Osteoblast (primary cell): Measurements from ENCODE around the gene IFITM5. TPM values are rescaled to one million over a fixed set of nuclear protein-coding genes. Genes with fewer than 3 reads are reported as not detected.
"Not testable (repeated sequence)": the region's sequence is repeated elsewhere in the genome, so short reads cannot be mapped to it uniquely, and the experiment has no call there.

Source experiments
- DNase-seq: peaks from one replicate; pipeline ENCODE4 v3.0.0; 2011; ENCODE audit warnings: low spot score, mixed read lengths; ENCODE audit not compliant: insufficient read length; ENCODE audit errors: missing footprints
- H2AFZ ChIP-seq: 2 replicates; pipeline ENCODE4 v1.6.0; 2011; ENCODE audit warnings: mild to moderate bottlenecking, low read length
- H3K27ac ChIP-seq: 2 replicates; pipeline ENCODE4 v1.5.1; 2011; ENCODE audit warnings: mild to moderate bottlenecking, low read depth, low read length, moderate library complexity
- H3K27me3 ChIP-seq: 2 replicates; pipeline ENCODE4 v1.6.0; 2012; ENCODE audit warnings: mild to moderate bottlenecking, control low read depth, inconsistent platforms, low read length, moderate library complexity; ENCODE audit not compliant: insufficient read depth
- H3K36me3 ChIP-seq: 2 replicates; pipeline ENCODE4 v1.5.1; 2011; ENCODE audit warnings: mild to moderate bottlenecking, low read length, control low read depth, moderate library complexity; ENCODE audit not compliant: insufficient read depth
- H3K4me1 ChIP-seq: 2 replicates; pipeline ENCODE4 v1.5.1; 2011; ENCODE audit warnings: mild to moderate bottlenecking, low read length, control low read depth, moderate library complexity; ENCODE audit not compliant: insufficient read depth
- H3K4me2 ChIP-seq: 2 replicates; pipeline ENCODE4 v1.6.0; 2011; ENCODE audit warnings: mild to moderate bottlenecking, low read length; ENCODE audit not compliant: insufficient read depth
- H3K4me3 ChIP-seq: fragments of 200-600 bp; sonication (generic); 3 replicates; pipeline ENCODE4 v1.5.1; 2012; ENCODE audit warnings: mild to moderate bottlenecking, low read length, inconsistent platforms; ENCODE audit not compliant: insufficient read depth
- H3K79me2 ChIP-seq: 2 replicates; pipeline ENCODE4 v1.6.0; 2012; ENCODE audit warnings: mild to moderate bottlenecking, low read length, control low read depth, inconsistent platforms; ENCODE audit not compliant: insufficient read depth
- H3K9me3 ChIP-seq: 2 replicates; pipeline ENCODE4 v1.5.1; 2011; ENCODE audit warnings: low read depth, low read length, control low read depth
- H4K20me1 ChIP-seq: 2 replicates; pipeline ENCODE4 v1.6.0; 2012; ENCODE audit warnings: mild to moderate bottlenecking, low read length, control low read depth; ENCODE audit not compliant: insufficient read depth
- CTCF ChIP-seq: IDR thresholded peaks from 2 replicates; pipeline ENCODE4 v1.5.1; 2011; ENCODE audit warnings: mild to moderate bottlenecking, low read depth, low read length, moderate library complexity; ENCODE audit errors: extremely low read depth
- total RNA-seq: library from RNA; depleted of rRNA; stranded (reverse); fragments of >200 nt; gene quantifications from 2 replicates; pipeline ENCODE4 v1.2.3, GENCODE V29; 2012

Gene IFITM5
- total RNA-seq, 1 donor: not detected

GRCh38 chr11:307766-308708, 8.7 kb upstream of the IFITM5 start, which contains the start of gene IFITM2:
Gene IFITM2, plus strand, starts transcription at chr11:307816. Its CDS starts 377 bp downstream, at chr11:308193.
- Histone ChIP-seq H3K4me1 (peaks cover 21% of the 10 kb centered on the region), H3K4me2 (peak within 1 kb of the TSS; percentile 94), H2AFZ (peak within 1 kb of the TSS; percentile 91), H3K4me3 (peak within 1 kb of the TSS; percentile 83), H3K79me2 (peaks cover 19% of the 10 kb centered on the region), H3K27ac (peak within 1 kb of the TSS; percentile 86)
- DNase-seq: peak; percentile 97
- H3K9me3 ChIP-seq, H4K20me1 ChIP-seq, H3K27me3 ChIP-seq, H3K36me3 ChIP-seq: not testable (repeated sequence)
- TF ChIP-seq CTCF: peak; percentile 9

- H3K4me2 ChIP-seq: no peak overlapping the region
- no peaks in the 10 kb centered on the region for H3K36me3 ChIP-seq
- H3K27me3 ChIP-seq: no peaks in the 10 kb centered on the region
- TF ChIP-seq CTCF: no peak
- H3K79me2 ChIP-seq: peaks cover 19% of the 10 kb centered on the region
- H3K27ac ChIP-seq: peak overlapping the region; percentile 86
- H3K4me3 ChIP-seq: no peak overlapping the region
- peaks cover 18% of the 10 kb centered on the region for H3K4me1 ChIP-seq
- no peaks in the 10 kb centered on the region for H3K9me3 ChIP-seq
- H2AFZ ChIP-seq: no peak overlapping the region
- H4K20me1 ChIP-seq: no peaks in the 10 kb centered on the region
- peak; percentile 72 for DNase-seq
Measured at GRCh38 chr11:306645-307371, 7.5 kb upstream of the IFITM5 start.

- no peak overlapping the region for H3K27ac ChIP-seq
- TF ChIP-seq CTCF: no peak
- H3K79me2 ChIP-seq: peaks cover 19% of the 10 kb centered on the region
Measured at GRCh38 chr11:305844-306211, 6.5 kb upstream of the IFITM5 start.

More at GRCh38 chr11:305844-306211, 6.5 kb upstream of the IFITM5 start:
- Histone ChIP-seq H3K4me2 (no peak overlapping the region), H3K27me3 (no peaks in the 10 kb centered on the region), H3K4me3 (no peak overlapping the region), H3K9me3 (no peaks in the 10 kb centered on the region), H3K4me1 (peaks cover 16% of the 10 kb centered on the region), H2AFZ (peak overlapping the region; percentile 54), H3K36me3 (no peaks in the 10 kb centered on the region), H4K20me1 (no peaks in the 10 kb centered on the region)
- DNase-seq: no peak
